HG02852 (cell line): ENCODE results near the gene RYR3.

Source experiments
- ATAC-seq: cut with Tn5 transposase; IDR thresholded peaks from one replicate; pipeline ENCODE4 v1.9.1; 2021; ENCODE audit warnings: mild to moderate bottlenecking, moderate library complexity; ENCODE audit not compliant: unreplicated experiment

Gene RYR3

DNA sequence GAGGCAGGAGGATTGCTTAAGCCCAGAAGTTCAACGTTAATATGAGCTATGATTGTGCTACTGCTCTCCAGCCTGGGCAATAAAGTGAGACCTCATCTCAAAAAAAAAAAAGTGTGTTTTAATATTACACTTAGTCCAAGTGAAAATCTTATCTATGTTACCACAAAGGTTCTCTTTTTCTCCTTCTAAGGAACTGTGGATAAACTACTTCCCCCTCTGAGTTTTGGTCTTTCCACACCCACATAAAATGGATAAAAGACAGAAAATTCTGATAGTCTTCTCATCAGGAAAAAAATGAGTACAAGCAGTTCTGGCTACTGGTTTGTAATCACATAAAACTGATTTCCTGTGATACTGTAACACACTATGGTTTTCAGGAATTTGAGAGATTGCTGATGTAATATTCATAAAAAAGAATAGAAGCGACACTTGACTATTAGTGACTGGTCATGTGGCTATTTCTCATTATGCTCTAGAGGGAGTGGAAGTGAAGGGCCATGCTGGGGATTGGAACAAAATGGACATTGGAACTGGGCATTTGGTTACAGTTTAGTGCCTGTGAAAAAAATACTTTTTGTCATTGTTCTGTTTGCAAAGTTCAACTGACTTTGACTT lies 68.2 kb downstream of the RYR3 start:
- ATAC-seq, result no peak

DNA sequence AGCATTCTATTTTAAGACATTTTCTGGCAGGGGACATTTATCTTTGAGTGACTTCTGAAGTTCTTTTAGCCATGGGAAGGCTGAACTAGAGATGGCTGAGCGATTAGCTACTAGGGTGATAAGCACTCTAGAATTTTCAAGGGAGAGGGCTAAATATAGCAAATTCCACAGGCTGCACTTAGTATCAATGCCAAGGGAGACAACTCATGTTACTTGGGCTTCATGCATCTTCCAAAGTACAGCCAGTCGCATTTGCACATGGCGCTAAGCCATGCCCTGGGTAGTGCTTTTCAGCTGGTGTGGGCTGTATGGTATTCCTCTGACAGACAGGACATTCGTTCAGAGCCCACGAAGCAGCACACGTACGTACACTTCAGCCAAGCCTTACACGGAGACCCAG lies 69.6 kb downstream of the RYR3 start:
- no peak for ATAC-seq

DNA sequence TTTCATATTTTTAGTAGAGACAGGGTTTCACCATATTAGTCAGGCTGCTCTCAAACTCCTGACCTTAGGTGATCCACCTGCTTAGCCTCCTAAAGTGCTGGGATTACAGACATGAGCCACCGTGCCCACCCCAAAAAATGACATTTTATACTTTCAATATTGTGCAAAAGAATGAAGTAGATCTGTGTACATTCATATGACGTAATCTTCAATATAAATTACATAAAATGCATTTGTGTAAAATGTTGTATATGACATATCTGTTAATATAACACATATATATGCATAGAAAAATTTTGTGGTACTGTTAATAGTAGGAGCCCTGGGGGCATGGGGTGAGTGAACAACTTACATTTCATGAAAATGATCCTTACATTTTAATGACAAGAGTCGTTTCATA lies 71.7 kb downstream of the RYR3 start:
- ATAC-seq, result no peak

DNA sequence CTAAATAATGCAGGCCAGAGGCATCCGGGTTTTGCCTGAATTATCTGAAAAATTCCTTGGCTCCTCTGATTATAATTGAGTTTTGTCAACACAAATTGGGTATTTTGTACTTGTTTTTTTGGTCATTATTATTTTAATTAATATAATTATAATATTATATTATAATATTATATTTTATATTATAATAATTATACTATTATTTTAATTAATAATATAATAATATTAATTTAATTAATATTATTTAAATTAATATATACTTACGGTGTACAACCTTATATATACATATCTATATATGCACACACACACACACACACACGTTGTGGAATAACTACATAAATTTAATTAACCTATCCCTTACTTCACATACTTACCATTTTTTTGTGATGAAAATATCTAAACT lies 73.5 kb downstream of the RYR3 start:
- no peak for ATAC-seq

DNA sequence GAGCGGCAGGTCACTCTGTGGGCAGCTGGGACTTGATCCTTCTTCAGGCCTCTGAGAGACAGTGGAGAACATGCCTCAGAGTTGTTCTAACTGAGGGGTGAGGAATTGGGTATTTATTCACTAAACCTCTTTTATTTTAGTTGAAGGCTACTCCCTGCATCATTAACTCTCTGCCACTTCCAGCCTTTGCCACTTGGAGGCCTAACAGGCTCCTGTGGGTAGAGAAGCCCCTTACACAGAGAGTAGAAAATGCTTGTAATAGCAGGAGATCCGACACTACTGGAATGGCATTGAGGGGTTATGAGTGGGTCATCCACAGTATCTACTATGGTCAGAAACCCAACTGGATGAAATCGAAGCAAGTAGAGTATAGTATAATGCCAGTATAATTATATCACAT lies 81.7 kb downstream of the RYR3 start:
- ATAC-seq, result no peak

DNA sequence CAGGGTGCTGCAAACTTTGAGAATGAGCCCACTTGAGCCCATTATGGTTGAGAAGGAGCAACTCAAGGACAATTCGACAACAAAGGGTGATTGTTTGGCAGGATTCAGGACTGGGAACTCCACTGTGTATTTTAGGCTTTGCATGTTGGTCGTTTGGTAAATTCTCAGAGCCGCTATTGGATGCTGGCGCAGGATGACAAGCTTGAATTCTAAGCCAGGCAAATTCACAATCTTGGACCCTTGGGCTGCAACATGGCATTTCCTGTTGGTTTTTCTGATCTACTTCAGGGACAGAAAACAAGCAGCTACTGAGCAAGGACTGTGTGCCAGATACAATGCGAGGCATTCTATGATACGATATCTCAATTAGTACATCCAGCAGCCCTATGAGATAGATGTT lies 82.8 kb downstream of the RYR3 start:
- ATAC-seq, result no peak

DNA sequence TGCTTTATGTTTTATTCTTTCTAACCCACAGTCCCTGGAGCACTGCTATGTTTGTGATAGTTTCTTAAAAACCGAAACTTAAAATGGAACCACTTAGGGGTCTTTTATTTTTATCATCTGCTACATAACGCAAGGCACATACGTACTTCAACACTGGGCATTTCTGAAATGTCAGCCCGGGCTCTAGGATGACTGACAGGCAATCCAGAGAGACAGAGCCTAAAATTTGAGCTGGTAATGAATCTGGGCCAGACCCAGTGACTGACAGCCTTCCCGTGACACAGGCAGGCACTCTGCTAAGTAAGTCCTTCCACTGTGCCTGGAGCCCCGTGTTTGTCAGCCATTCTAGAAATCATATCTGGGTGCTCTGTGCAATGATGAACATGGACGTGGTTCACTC lies 84.6 kb downstream of the RYR3 start:
- no peak for ATAC-seq

DNA sequence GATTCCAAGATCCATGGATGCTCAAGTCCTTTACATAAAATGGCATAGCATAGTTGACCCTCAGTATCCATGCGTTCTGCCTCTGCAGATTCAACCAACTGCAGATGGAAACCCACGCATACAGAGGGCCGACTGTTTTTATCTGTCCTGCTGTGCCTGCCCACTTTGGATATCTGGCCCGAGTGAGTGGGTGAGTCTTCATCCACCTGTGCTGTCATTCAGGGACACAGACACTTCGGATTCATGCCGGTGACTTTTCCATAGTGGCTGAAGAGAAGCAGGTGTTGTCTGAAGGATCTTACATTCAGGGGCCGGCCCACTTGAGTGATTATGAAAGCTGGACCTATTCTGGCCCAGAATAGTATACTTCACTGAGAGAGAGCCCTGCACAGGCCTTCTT lies 85.1 kb downstream of the RYR3 start:
- no peak for ATAC-seq

DNA sequence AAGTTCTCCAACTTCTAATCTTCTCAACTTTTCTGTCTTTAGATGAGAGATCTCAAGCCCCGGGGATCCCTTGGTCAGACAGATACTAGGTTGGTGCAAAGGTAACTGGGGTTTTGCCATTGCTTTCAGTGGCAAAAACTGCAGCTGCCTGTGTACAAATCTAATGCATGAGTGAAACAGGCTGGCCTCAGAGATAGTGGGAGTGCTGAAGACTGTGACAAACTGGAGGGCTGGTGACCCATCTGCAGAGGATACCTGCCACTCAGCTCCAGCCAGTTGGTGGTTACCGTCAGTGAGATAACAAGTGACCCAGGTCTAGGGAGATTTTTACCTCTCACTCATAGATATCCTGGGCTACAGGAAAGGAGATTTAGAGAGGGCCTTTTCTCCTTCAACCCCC lies 85.7 kb downstream of the RYR3 start:
- no peak for ATAC-seq

DNA sequence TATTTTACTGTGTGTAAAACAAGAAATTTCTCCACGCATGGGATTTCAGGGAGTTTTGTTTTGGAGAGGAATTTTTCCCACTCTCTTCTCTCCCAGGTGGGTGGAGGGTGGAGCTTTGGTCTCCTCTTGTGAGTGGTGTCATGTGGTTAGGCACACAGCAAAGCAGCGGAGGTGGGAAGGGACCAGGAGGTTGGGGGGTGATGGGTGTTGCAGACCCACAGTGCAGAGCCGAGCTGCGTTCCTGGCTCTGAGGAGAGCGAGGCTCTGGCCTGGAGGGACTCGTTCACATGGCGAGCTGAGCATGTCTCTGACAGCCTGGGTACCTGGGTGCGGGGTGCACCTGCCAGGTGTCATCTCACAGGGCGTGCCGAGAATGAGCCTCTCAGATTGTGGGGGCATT lies 87.8 kb downstream of the RYR3 start:
- no peak for ATAC-seq

DNA sequence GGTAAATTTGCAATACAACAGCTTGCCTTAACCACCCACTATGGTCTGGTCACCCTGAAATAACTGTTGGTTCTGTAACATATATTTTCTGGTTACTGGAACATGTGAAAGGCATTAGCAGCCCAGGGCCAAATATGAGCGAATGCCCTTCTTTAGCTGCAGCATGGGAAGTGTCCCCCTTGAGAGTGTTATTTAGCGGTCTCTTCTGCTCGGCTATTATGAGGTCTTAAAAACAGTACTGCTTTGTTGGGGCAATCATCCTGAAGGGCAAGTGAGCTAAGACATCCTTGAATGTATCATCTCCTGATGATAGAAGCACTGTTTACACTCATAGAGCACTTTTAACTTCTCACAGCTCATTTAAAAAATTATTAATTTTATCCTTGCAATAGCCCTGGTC lies 90.2 kb downstream of the RYR3 start:
- no peak for ATAC-seq

DNA sequence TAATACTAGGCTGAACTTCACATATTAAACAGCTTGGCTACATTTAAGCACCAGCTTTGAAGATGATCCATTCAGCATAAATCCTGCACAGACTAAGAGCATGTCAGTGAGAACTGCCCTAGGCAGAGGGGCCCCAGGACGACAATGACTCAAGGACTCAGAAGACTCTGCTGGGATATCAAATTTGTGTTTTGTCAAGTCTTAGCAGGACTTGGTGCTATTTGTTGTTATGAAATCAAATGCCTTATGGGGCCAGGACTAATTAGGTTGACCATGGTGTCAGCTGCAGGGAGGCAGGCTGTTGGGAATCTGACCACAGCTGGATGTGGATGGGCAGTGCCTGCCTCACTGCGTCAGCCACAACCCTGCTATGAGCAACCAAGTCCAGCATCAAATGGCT lies 91.8 kb downstream of the RYR3 start:
- no peak for ATAC-seq

DNA sequence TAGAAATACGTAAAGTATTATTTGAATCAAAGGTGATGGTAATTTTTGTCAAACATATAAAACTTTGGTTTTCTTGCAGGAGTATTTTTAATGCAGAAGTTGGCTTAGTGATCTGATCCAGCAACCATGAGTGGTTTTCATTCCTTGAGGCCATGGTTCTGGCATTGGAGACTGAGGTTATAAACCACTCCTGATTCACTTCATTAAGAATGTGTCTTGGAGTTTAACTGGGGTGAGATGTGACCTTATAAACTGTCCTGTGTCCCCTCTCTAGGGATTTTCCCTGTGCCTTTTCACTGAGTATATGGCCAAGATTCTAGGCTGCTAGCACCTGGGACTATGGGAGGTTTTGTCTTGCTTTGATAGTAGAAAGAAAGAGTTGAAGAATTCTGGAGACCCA lies 94.3 kb downstream of the RYR3 start:
- no peak for ATAC-seq

DNA sequence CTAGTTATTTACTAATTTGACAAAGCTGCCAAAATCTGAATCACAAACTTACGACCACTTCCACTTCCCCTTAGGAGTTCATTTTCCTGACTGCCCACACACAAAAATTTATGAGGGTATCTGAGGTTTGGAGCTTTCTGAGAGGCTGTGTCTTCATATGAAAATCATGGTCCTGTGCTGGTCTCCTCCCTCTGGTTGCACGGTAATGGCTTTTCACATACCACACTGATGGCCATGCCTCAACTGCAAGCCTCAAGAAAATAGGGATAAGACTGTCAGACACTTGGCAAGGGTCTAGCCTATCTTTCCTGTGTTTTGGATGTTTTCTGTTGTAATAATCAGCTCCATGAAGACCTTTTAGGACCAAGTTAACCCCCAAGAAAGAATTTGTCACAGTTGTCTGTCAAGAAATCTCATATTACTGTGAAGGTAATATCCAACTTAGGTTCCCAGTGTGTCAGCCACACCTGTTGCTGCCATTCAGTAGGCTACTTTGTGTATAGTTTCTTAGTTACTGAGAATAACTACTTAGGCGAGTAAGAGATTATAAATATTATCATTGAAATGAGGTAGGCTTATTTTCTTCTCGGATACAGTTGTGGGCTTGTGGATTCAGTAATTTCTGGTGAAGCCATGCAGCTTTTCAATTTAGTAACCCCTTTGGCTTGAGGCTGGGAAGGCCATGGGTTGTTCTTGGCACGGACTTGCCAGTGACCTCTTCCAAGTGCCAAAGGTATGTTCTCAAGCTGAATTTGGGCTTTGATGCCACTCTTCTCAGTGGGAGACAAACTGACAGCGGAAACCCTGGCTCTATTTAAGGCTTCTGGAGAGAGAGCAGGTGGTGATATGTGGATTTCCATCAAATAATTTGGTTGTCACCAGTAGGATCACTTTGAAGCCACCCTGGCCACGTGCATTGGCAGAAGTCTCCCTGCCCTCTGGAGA lies 101.1 kb downstream of the RYR3 start:
- ATAC-seq, result no peak

DNA sequence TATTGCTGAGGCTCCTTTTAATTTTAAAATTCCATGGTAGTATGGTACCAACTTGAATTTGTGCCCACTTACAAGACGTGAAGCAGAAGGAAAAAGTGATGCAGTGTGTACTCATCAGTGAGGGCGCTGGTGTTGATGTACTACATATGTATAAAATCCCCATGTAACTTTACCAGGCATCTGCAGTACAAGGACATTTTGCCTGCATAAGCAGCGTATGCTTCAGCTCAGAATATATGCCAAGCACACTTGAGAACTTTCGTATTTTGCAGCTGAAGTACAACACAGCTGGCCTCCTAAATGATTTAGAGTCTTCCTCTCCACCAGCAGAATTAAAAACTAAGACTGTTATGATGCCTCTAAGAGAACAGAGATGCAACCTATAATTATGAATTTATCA lies 108.9 kb downstream of the RYR3 start:
- ATAC-seq, result no peak

DNA sequence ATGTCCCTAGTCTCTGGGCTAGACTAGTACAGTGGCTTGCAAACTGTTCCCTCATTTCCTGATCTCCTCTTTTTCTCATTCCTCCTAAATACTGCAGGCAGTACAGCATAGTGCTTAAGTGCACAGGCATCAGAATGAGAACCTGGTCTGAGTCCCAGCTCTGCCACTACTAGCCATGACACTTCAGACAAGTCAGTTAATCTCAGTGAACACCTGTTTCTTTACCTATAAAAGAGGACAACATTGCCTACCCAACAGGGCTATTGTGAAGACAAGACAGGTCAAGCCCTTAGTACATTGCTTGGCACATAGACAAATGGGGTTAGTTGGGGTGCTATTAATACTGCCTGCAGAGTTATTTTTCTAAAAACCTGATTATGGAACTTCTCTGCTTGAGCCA lies 113.3 kb downstream of the RYR3 start:
- ATAC-seq, result no peak

DNA sequence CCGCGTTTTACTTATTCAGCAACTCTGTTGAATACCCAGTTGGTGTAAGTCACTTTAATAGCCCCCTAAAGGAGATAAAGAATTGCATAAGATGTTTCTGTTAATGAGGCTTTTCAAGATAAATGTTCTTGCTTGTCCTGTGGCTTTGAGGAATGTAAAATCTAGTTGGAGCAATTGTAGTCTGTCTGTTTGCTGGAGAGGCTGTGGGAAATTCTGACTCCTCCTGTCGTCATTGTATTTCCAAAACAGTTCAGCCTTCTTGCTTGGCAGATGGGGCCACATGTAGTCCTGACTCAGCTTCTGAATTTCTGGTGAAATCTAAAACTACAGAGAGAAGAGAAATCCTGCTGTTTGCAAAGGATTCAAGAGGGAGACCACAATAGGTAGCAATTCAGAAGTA lies 114.4 kb downstream of the RYR3 start:
- no peak for ATAC-seq

DNA sequence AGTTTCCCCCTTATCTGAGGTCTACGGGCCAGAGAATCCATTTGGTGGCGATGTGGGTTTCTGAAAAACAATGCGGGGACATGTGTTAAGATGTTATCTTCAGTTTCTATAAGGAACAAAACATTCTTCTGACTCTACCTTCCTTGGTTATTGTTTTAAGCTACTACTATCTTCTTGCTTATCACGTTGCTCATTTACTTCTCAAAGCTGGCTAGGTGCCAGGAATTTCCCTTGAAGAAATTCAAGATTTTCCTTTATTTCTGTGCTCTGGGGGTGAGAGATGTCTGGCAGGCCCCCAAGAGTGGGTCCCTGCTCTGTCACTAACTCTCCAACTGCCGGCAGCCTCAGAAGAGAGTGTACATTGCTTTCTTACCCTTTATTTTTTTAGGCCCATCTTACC lies 119.8 kb downstream of the RYR3 start:
- ATAC-seq, result no peak

DNA sequence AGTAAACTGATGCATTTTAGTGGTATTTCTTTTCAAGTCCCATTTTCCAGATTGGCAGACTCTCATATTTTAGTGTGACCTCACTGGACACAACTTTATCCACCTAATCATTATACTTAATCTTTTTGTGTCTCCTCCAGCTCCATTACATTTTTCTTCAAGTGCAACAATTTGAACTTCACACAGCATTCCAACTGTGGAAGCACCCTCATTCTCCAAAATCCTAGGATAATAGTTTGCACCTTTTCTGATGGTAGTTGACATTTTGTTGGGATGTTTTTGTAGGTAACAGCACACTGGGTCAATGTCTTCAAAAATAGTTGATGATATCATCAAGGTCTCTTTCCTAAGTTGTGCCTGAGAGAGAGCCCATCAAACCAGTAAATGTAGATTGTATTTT lies 123.1 kb downstream of the RYR3 start:
- ATAC-seq, result no peak

DNA sequence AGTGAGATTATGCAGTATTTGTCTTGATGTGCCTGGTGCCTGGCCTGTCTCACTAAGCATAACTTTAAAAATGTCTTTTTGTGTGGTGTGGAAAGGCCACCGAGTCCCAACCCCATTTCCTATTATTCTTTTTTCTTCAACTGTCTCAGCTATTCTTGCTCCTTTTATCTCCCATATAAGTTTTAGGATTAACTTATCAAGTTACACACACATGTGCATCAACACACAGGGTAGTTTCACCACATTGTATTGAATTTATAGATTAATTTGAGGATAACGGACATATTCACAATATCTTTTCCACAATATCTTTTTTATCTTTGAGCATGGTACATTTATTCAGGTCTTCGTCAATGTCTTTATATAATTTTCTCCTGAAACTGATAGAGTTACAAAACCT lies 127.6 kb downstream of the RYR3 start:
- ATAC-seq, result no peak

DNA sequence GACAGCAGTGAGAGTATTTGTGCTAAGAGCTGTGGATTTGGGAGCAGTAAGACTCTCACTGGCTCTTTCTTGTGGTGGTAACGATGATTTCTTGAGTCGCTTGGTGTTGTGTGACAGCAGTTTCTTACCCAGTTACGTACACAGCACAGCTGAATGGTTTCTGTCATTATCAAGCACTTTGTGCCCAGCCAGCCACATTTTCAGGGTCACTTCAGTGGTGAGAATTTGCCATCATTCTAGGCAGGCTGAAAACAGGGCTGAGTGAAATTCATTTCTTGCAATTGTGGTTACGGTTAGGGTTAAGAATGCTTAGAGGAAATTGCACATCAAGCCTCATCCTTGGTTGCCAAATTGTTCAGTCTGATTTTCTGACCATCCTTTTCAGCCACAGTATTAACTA lies 130.1 kb downstream of the RYR3 start:
- no peak for ATAC-seq

DNA sequence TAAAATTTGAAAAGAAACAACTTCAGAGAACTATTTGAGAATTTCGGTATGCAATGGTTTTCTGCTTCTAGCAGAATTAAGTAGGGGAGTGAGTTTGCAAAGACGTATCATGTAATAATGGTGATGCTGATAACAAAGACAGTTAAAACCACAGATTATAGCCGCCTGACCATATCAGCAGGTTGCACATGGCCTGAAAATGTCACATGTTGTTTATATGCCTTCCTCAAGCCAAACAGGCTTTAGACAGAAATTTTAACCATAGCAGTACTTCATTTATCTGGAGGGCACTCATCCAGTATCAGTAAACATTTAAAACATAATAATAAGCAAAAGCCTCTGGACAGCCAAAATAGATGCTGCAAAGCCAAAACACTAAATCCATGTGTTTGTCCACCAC lies 131.7 kb downstream of the RYR3 start:
- no peak for ATAC-seq

DNA sequence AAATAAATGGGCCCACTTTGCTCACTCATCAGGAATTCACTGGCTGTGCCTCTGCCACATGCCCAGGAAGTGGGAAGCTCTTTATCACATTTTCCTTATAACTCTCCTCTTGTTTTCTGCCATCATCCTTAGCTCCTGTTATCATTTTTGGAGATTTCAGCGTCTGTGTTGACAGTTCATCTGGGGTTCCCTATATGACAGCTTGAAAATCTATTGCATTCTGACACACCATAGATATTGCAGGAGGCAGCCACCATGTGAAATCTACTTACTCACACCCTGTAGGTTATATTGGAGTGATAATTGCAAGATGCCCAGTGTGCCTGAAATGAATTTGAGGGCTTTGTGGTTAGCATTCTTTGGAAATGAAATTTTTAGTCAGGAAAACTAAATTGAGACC lies 132.9 kb downstream of the RYR3 start:
- no peak for ATAC-seq
